Measurements from ENCODE around the gene THSD7B.

GRCh38 chr2:137172162-137172561 is 406.8 kb downstream of the THSD7B start:
- TF ChIP-seq, protein P1, sequence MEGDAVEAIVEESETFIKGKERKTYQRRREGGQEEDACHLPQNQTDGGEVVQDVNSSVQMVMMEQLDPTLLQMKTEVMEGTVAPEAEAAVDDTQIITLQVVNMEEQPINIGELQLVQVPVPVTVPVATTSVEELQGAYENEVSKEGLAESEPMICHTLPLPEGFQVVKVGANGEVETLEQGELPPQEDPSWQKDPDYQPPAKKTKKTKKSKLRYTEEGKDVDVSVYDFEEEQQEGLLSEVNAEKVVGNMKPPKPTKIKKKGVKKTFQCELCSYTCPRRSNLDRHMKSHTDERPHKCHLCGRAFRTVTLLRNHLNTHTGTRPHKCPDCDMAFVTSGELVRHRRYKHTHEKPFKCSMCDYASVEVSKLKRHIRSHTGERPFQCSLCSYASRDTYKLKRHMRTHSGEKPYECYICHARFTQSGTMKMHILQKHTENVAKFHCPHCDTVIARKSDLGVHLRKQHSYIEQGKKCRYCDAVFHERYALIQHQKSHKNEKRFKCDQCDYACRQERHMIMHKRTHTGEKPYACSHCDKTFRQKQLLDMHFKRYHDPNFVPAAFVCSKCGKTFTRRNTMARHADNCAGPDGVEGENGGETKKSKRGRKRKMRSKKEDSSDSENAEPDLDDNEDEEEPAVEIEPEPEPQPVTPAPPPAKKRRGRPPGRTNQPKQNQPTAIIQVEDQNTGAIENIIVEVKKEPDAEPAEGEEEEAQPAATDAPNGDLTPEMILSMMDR (IDR thresholded peaks at IDR 0.05), result no peak
- TF ChIP-seq POLR2A (IDR thresholded peaks at IDR 0.05) (no peak), POLR2AphosphoS5 (IDR thresholded peaks at IDR 0.05) (no peak), EP300 (IDR thresholded peaks at IDR 0.05) (no peak)
